Transverse colon (tissue), 4 donors: ENCODE measurements around the gene OSTC. TPM values are rescaled to one million over a fixed set of nuclear protein-coding genes. Genes with fewer than 3 reads are reported as not detected.

Experiments used
- DNase-seq: peaks from one replicate; pipeline ENCODE4 v3.0.0-alpha.2; 2019
- H3K27ac ChIP-seq, 4 donors: fragments of 200-600 bp; sonication (generic); 2 replicates each; pipeline ENCODE4 v1.5.1; 2016 to 2018; ENCODE audit warnings: inconsistent platforms in 4 of 4
- H3K27me3 ChIP-seq: fragments of 200-600 bp; sonication (generic); 2 replicates; pipeline ENCODE4 v1.5.1; 2017; ENCODE audit warnings: inconsistent platforms
- H3K36me3 ChIP-seq, 4 donors: fragments of 200-600 bp; sonication (generic); 2 replicates each; pipeline ENCODE4 v1.5.1; 2017 to 2019; ENCODE audit warnings: inconsistent platforms in 4 of 4
- H3K4me1 ChIP-seq, 4 donors: fragments of 200-600 bp; sonication (generic); 2 replicates each; pipeline ENCODE4 v1.5.1; 2017 to 2020; ENCODE audit warnings: inconsistent platforms in 4 of 4
- H3K4me3 ChIP-seq, 4 donors: fragments of 200-600 bp; sonication (generic); 1 replicate in 1 of 4; 2 replicates in 3 of 4; pipeline versions ENCODE4 v1.5.1 to v1.6.1; 2017 to 2019; ENCODE audit warnings: inconsistent platforms in 4 of 4
- H3K9me3 ChIP-seq, 2 donors: fragments of 200-600 bp; sonication (generic); 2 replicates each; pipeline ENCODE4 v1.5.1; 2017 to 2019; ENCODE audit warnings: inconsistent platforms in 2 of 2
- EP300 ChIP-seq: sonication (generic); formaldehyde crosslinking; IDR thresholded peaks from one replicate; pipeline ENCODE4 v1.6.1; 2017; ENCODE audit warnings: antibody characterized with exemption, low read depth
- POLR2A ChIP-seq: fragments of 450-650 bp; IDR thresholded peaks from one replicate; pipeline ENCODE4 v1.6.1; 2016; ENCODE audit warnings: antibody characterized with exemption, mild to moderate bottlenecking, moderate library complexity
- POLR2AphosphoS5 ChIP-seq, 3 donors: sonication (generic); formaldehyde crosslinking; IDR thresholded peaks; one replicate each; pipeline ENCODE4 v1.6.1; 2016; ENCODE audit warnings: antibody characterized with exemption in 3 of 3
- WGBS, 2 donors: methylation state at CpG; one replicate each; pipeline ENCODE4 v1.1.5; 2018; ENCODE audit warnings: low coverage in 1 of 2; 5-methylcytosine and 5-hydroxymethylcytosine counted together
- in situ Hi-C, 4 donors: fragments of 200-750 bp; cut with MboI; loops; one replicate each; pipeline versions ENCODE4 v1.15.0 to v1.15.1; 2017; ENCODE audit warnings: low sequenced_read_pairs in 3 of 4, low pct_ligation_motif_present in 1 of 4, low pct_unique_long_range_greater_than_20kb in 1 of 4
- intact Hi-C: fragments of 100-400 bp; cut with DNase I; formaldehyde crosslinking; loops from one replicate; pipeline ENCODE4 v1.15.1; 2023; ENCODE audit warnings: low total_unique reads
- total RNA-seq, 4 donors: library from RNA; depleted of rRNA; stranded (reverse); fragments of >200 nt; gene quantifications; one replicate each; pipeline ENCODE4 v1.1.0, GENCODE V29; 2016
- TF ChIP-seq, protein P1 (sequence below), 5 experiments: fragments of 200-600 bp in 3 of 5; fragments of 450-650 bp in 2 of 5; sonication (generic) in 3 of 5; IDR thresholded peaks; 1 replicate in 2 of 5; 2 replicates in 3 of 5; pipeline ENCODE4 v1.5.1; 2016 to 2017; ENCODE audit warnings: antibody characterized with exemption in 5 of 5, inconsistent platforms in 3 of 5, mild to moderate bottlenecking in 2 of 5, moderate library complexity in 1 of 5

OSTC gene
- total RNA-seq, 4 donors from 2014 or later = 45.4 to 56.5 (median 51.6) TPM

GRCh38 chr4:108624263-108625056, 25.9 kb upstream of the OSTC start:
- no peak for DNase-seq
- H3K27ac ChIP-seq = no peak overlapping the region
- H3K4me1 ChIP-seq = peaks cover 0 to 35% (median 14%) of the 10 kb centered on the region in 4 donors
- WGBS, 2 donors = 61 to 67% methylated on average over 1 to 2 of the region's 2 CpGs
- no peak for TF ChIP-seq POLR2A
- TF ChIP-seq EP300 = no peak
- no peak for TF ChIP-seq POLR2AphosphoS5 (IDR thresholded peaks at IDR 0.05)
- TF ChIP-seq, protein P1, sequence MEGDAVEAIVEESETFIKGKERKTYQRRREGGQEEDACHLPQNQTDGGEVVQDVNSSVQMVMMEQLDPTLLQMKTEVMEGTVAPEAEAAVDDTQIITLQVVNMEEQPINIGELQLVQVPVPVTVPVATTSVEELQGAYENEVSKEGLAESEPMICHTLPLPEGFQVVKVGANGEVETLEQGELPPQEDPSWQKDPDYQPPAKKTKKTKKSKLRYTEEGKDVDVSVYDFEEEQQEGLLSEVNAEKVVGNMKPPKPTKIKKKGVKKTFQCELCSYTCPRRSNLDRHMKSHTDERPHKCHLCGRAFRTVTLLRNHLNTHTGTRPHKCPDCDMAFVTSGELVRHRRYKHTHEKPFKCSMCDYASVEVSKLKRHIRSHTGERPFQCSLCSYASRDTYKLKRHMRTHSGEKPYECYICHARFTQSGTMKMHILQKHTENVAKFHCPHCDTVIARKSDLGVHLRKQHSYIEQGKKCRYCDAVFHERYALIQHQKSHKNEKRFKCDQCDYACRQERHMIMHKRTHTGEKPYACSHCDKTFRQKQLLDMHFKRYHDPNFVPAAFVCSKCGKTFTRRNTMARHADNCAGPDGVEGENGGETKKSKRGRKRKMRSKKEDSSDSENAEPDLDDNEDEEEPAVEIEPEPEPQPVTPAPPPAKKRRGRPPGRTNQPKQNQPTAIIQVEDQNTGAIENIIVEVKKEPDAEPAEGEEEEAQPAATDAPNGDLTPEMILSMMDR (IDR thresholded peaks at IDR 0.05) = no peak
- intact Hi-C loops (no loop called here), in situ Hi-C loops (loop anchor here in 1 of 4 donors (25.0 kb wide), 1 partner anchor 1188 kb away; the partner anchor contains the start of genes CFI and GAR1)
- H3K4me3 ChIP-seq = no peak overlapping the region
- H3K9me3 ChIP-seq = no peaks in the 10 kb centered on the region
- H3K36me3 ChIP-seq = peaks cover 0 to 60% (median 24%) of the 10 kb centered on the region in 4 donors
- H3K27me3 ChIP-seq = no peaks in the 10 kb centered on the region

DNA sequence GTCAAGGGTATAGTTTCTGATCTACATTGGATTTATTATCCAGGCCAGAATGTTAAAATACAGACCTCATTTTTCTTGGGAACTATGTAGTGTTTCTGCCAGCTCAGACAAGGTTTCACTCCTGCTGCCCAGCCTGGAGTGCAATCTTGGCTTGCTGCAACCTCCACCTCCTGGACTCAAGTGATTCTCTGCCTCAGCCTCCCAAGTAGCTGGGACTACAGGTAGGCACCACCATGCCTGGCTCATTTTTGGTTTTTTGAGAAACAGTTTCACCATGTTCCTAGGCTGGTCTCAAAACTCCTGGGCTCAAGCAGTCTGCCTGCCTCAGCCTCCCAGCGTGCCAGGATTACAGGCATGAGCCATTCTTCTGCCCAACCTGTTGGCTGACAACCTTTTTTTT, 24.3 kb upstream of the OSTC start:
- H3K27me3 ChIP-seq = no peaks in the 10 kb centered on the region
- intact Hi-C loops (no loop called here), in situ Hi-C loops (loop anchor here in 1 of 4 donors (25.0 kb wide), 1 partner anchor 1186 kb away; the partner anchor contains the start of genes CFI and GAR1)
- no peaks in the 10 kb centered on the region for H3K9me3 ChIP-seq
- no peak for DNase-seq
- H3K4me1 ChIP-seq = peaks cover 0 to 28% (median 12%) of the 10 kb centered on the region in 4 donors
- H3K36me3 ChIP-seq = peaks cover 0 to 75% (median 29%) of the 10 kb centered on the region in 4 donors
- H3K27ac ChIP-seq = no peak overlapping the region
- no peak for TF ChIP-seq POLR2A
- TF ChIP-seq, protein P1 (IDR thresholded peaks at IDR 0.05) = no peak
- H3K4me3 ChIP-seq = no peak overlapping the region
- WGBS, 2 donors = 100% methylated on average over 1 of the region's 1 CpG

DNA sequence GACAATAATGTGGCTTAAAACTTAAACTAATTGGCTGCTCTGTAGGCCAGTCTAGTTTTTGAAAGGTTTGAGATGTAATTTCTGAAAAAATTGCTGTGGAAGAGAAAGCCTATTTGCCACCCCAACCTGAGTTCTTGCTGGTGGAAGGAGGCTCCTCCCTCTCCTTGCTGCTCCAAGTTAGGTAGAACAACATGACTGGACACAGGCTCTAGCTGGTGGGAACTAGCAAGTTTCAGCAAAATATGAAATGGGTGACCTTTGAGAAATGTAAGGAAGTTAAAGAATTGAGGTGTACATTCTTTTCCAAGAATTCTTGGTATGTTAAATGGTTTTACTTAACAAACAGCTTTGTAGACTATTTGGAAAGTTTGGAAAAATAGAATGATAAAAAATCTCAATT, 22.0 kb upstream of the OSTC start:
- Histone ChIP-seq H3K4me3 (no peak overlapping the region), H3K27ac (no peak overlapping the region), H3K36me3 (peaks cover 0 to 78% (median 32%) of the 10 kb centered on the region in 4 donors), H3K27me3 (no peaks in the 10 kb centered on the region), H3K4me1 (peaks cover 0 to 5% (median 1%) of the 10 kb centered on the region in 4 donors), H3K9me3 (no peaks in the 10 kb centered on the region)
- no peak for DNase-seq
- no peak for TF ChIP-seq POLR2AphosphoS5 (IDR thresholded peaks at IDR 0.05)
- no peak for TF ChIP-seq POLR2A
- TF ChIP-seq EP300 = no peak
- TF ChIP-seq, protein P1 (IDR thresholded peaks at IDR 0.05) = no peak
- intact Hi-C loops = no loop called here
- in situ Hi-C loops = loop anchor here in 1 of 4 donors (25.0 kb wide), 1 partner anchor 1184 kb away; the partner anchor contains the start of genes CFI and GAR1

DNA sequence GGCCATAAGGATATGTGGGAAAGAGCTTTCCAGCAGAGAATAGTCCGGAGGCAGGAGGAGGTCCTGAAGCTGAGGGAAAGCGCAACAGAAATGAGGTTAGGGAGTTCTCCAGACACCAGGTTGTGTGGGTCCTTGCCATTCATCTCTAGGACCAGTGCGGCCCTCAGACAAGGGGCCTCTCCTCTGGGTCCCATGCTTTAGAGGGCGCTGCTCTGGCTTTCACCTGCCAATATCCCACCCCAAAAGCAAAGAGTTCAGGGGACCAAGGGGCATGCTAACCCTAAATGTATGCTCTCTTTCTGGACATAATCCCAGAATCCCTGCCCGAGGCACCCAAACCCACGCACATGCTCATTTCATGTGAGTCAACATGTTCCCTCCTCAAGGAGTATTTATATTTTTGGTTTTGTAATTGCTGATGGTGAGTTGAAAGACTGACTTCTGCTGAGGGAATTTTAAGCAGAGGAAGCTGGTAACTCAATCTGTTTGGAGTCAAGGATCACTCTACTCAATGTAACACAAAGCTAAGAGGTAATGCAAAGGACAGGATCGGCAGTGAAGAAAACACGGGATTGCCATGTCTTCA, 15.2 kb upstream of the OSTC start:
- Histone ChIP-seq H3K27ac (no peak overlapping the region), H3K4me3 (no peak overlapping the region), H3K9me3 (no peaks in the 10 kb centered on the region), H3K27me3 (no peaks in the 10 kb centered on the region), H3K4me1 (no peaks in the 10 kb centered on the region), H3K36me3 (peaks cover 0 to 29% (median 13%) of the 10 kb centered on the region in 4 donors)
- DNase-seq = no peak
- 71 to 93% methylated on average over 4 to 8 of the region's 8 CpGs for WGBS, 2 donors
- TF ChIP-seq, protein P1 (IDR thresholded peaks at IDR 0.05) = no peak
- TF ChIP-seq POLR2AphosphoS5 (IDR thresholded peaks at IDR 0.05) = no peak
- TF ChIP-seq EP300 = no peak
- TF ChIP-seq POLR2A = no peak
- intact Hi-C loops = no loop called here
- in situ Hi-C loops = loop anchor here in 1 of 4 donors (25.0 kb wide), 1 partner anchor 1177 kb away; the partner anchor contains the start of genes CFI and GAR1
